ENCODE measurements around the gene PAM. TPM values are rescaled to one million over a fixed set of nuclear protein-coding genes. Genes with fewer than 3 reads are reported as not detected.
A peak's percentile ranks its signal among the peaks of the same experiment; 100 is the strongest.

The PAM gene
- total RNA-seq, 2 donors from 2014 or later: 2,512 to 4,531 TPM

GRCh38 chr5:102860035-102860434 is 104.9 kb downstream of the PAM start:
- Histone ChIP-seq H3K9me3 (no peaks in the 10 kb centered on the region), H3K4me3 (no peak overlapping the region), H3K27me3 (no peaks in the 10 kb centered on the region), H3K4me1 (peaks cover 0 to 14% of the 10 kb centered on the region in 2 donors), H3K27ac (no peak overlapping the region), H3K36me3 (no peaks in the 10 kb centered on the region)
- TF ChIP-seq CTCF (IDR thresholded peaks at IDR 0.05): no peak
- DNase-seq (ENCODE audit: low spot score): no peak

GRCh38 chr5:102863058-102863457 is 108.0 kb downstream of the PAM start:
- DNase-seq (ENCODE audit: low spot score): no peak
- no peak for TF ChIP-seq CTCF (IDR thresholded peaks at IDR 0.05)
- Histone ChIP-seq H3K27ac (peak overlapping the region; percentile 94 to 97), H3K4me3 (no peak overlapping the region), H3K36me3 (peaks cover 20% of the 10 kb centered on the region), H3K27me3 (no peaks in the 10 kb centered on the region), H3K9me3 (no peaks in the 10 kb centered on the region), H3K4me1 (peaks cover 0 to 25% of the 10 kb centered on the region in 2 donors)

GRCh38 chr5:102863764-102864560 is 108.9 kb downstream of the PAM start:
- no peak for TF ChIP-seq CTCF (IDR thresholded peaks at IDR 0.05)
- Histone ChIP-seq H3K4me3 (no peak overlapping the region), H3K4me1 (peaks cover 0 to 25% of the 10 kb centered on the region in 2 donors), H3K9me3 (no peaks in the 10 kb centered on the region), H3K27ac (peak overlapping the region; percentile 94 to 97), H3K36me3 (peaks cover 29% of the 10 kb centered on the region), H3K27me3 (no peaks in the 10 kb centered on the region)
- DNase-seq (ENCODE audit: low spot score): no peak

- TF ChIP-seq CTCF (IDR thresholded peaks at IDR 0.05): no peak
- Histone ChIP-seq H3K4me1 (peaks cover 0 to 25% of the 10 kb centered on the region in 2 donors), H3K27me3 (no peaks in the 10 kb centered on the region), H3K27ac (peak overlapping the region; percentile 94 to 97), H3K9me3 (no peaks in the 10 kb centered on the region), H3K4me3 (peak overlapping the region; percentile 70 to 71), H3K36me3 (peaks cover 37% of the 10 kb centered on the region)
- DNase-seq (ENCODE audit: low spot score): no peak
These were observed 110.0 kb downstream of the PAM start for GRCh38 chr5:102865171-102865509.

- Histone ChIP-seq H3K27me3 (no peaks in the 10 kb centered on the region), H3K36me3 (peaks cover 37% of the 10 kb centered on the region), H3K4me3 (peak overlapping the region; percentile 70 to 71), H3K27ac (peak overlapping the region; percentile 94 to 97), H3K4me1 (peaks cover 0 to 25% of the 10 kb centered on the region in 2 donors), H3K9me3 (no peaks in the 10 kb centered on the region)
- DNase-seq (ENCODE audit: low spot score): peak; percentile 81
- peak in 1 of 2 donors; percentile 8 for TF ChIP-seq CTCF (IDR thresholded peaks at IDR 0.05)
These were observed 110.6 kb downstream of the PAM start for GRCh38 chr5:102865510-102866236.
